ENCODE data around the gene EFR3B.
"Not testable (repeated sequence)": the region's sequence is repeated elsewhere in the genome, so short reads cannot be mapped to it uniquely, and the experiment has no call there.

EFR3B gene

DNA sequence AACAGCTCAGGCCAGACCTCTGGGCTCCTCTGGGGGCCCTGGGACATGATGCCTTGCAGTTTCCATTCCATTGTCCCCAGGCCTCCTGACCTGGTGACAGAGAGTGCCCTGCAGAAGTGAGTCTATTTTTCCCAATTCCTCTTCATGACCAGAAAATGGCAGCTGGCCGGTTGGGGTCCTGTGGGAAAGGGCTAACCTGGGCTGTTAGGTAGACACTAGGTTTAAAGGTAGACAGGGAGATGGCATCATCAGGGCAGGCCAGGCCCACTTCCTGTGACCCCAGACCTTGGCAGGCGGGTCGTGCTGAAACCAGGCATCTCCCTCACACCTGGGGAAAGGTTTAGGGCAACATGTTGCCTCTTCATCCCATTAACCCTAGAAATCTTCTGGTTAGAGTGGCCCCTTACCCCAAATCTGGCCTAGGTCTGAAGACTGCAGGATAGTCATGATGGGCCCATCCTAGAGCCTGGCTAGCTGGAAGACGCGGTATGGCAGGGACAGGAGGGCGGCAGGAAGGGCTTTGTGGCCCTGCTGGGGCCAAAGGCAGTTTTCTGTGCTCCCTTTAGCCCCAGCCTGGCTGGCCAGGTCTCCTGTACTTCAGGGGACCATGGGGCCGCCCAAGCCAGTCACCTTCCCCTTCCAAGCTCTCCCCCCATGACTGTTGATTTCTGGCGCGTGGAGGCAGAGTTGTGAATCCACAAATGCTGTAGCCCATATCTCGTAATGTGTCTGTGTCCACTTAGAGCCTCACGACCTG is 116.4 kb downstream of the EFR3B start:
- DNase-seq: no peak

DNA sequence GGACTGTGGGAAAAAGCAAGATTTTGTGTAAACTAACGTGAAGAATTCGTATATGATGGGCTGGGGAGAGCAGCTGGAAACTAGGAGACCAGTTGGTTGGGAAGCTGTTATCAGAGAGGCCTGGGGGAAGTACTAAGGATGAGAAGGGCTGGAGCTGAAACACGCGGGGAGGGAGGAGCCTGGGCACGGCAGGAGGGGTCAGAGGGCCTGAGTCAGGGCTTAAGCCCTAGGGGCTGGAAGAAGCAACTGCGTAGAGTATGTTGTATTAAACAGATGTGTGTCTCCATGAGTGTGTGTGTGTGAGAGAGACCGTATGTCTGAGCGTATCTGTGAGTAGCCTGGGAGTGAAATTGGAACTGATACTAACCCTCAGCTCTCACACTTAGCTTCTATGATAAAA is 118.1 kb downstream of the EFR3B start:
- DNase-seq: no peak

DNA sequence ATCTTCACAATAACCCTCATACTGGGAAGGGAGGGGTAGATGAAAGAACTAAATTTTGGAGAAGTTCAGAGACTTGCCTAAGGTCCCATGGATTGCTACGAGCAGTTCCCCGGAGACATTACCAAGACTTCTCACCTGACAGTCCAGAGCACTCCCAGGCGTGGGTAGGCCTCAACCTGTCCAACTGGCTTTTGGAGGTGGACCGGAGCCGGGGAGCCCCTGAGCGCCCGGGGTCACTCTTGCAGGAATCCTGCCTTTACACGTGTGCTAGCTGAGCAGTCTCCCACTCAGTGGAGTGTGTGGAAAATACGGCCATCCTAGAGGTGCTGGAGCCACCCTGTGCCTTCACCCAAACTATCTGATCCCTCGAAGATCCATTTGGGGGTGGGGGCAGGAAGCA is 118.5 kb downstream of the EFR3B start:
- DNase-seq: no peak

DNA sequence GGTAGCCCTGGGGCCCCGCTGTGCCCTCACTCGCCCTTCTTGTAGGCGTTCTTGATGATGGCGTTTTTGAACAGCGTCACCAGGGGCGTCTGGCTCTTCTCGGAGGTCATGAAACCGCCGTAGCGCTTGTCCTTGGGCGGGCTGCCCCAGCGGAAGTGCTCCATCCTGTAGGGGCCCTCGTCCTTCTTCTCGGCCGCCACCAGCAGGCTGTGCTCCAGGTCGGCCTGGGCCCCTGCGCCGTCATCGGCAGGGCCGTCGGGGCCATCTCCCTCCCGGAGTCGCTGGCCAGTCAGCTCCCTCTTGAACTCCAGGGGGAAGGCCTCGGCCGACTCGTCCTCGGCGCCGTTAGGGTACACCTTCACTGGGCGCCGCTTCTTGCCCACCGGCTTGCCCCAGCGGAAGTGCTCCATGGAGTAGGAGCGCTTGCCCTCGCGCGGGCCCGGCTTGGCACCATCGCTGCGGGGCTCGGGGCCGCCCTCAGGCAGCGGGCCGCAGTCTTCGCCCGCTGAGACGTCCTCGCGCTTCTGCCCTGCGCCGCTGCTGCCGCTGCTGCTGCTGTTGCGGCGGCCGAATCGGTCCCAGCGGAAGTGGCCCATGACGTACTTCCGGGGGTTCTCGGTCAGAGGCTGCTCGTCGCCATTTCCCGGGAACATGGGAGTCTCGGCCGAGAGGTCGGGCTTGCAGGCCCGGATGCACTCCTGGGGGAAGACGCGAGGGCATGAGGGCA is 119.3 kb downstream of the EFR3B start:
- no peak for DNase-seq

DNA sequence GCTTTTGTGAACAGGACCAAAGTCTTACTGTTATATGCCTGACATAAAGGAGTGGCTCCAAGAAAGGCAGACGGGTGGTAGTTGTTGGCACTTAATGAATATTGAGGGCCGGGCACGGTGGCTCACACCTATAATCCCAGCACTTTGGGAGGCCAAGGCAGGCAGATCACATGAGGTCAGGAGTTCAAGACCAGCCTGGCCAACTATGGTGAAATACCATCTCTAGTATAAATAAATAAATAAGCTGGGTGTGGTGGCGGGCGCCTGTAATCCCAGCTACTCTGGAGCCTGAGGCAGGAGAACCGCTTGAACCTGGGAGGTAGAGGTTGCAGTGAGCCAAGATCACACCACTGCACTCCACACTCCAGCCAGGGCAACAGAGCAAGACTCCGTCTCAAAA is 120.2 kb downstream of the EFR3B start:
- not testable (repeated sequence) for DNase-seq

DNA sequence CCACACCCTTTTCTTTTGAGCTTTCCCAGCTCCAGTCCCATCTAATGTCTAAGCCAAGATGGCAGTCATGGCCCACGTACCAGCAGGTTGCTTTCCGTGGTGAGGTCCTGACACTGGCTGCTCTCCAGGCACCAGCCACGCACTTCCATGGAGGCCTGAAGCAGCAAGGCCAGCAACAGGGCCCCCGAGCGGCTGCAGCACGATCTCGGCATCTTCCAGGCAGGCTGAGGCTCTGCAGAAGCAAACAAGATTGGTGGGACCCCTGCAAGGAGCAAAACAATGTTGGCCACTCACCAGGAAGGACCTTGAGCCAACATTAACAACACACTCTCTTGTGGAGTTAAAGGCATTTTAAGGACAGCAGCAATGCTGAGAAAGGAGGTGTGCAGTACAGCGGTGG is 122.7 kb downstream of the EFR3B start:
- no peak for DNase-seq

DNA sequence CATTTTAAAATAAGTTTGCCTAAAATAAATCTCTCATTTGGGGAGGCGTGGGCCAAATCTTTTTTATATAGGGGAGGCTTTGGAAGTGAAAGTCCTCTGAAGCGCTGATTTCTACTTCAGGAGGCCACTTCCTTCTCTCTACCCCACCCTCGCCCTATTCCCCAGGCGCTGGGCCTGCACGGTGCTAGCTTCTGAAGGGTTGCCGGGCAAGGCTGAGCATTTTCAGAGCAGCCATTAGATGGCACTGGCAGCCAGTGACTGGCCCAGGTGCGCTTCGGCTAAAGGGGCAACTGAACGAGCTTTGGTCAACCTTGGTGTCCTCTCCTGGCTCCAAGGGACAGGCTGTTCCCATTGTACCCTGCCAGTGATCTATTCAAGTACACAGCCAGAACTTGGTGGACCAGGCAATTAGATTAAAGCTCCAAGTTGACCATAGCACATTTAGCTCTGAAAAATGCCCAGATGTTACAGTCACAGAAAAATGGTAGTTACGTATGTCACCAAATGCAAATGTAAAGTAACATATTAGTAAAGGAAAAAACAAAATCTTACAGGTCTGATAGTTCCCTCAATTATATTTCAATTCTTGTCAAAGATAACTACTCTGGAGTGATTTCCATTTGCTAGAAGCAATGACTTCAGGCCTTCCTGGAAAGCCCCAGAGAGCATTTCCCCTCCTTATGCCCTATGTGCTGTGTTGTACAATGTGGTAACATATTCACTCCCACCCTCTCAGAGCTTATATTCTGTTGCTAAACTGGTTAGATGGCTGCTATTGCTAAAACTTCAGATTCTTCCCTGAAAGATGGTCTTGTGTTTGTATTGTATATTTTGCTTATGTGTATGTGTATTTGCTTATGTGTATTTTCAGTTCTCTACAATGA is 124.4 kb downstream of the EFR3B start:
- DNase-seq: peak; percentile 75 to 79

DNA sequence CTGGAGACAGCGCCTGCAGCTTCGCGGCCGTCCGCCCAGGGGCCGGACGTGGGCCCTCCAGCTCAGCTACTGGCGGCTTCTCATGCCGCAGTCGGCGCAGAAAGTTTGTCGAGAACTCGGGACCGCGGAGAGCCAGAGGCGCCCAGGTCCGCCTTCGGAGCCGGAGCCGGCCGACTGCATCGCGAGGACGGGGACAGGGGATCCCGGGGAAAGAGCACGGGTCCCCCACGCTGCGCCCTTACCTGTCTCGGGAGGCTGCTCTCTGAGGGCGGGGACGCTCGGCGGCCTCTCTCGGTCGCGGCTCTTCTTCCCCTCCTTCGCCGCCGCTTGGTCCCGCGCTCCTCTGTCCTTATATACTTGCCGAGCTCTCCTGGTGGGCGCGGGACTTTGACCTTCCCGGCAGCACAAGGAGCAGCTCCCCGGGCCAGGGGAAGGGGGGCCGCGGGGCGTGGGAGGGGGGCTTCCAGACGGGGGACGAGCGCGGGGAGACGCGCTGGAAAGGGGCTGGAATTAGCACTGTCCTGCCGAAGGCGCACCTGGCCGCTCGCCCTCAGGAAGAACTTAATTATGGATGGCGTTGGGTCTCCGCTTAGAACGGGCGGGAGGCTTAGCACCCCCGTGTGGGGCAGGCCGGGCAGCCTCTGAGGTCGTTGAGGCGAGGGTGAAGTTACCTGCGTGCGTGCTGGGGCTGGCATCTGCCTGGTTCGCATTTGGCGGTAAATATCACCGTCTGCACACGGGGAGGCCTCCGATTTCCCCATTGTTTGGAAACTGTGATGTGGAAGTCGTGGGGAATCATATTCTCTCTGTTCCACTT is 126.6 kb downstream of the EFR3B start, which contains the start of gene POMC:
TSS of gene POMC (minus strand) at position 325 of the 817 bp plus-strand sequence. CDS start 3,808 bp downstream, outside the sequence.
- no peak for DNase-seq

DNA sequence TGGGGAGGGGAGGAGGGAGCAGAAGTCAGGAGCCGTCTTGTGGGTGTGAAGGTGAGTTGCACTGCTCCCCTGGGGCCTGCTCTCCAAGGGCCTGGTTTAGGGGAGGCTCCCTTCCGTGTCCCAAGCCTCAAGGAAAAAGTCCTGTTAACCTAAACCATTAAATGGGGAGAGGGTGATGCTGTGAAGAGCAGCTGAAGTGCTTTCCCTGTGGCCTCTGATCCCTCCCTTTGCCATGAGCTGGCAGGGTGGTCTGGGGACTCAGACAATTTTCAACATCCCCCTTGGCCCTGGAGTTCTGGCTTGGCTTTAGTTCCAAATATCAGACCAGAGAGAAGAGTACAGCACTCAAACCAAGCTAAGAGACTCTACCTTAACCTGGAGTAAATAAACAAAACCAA is 127.2 kb downstream of the EFR3B start:
- DNase-seq: no peak

DNA sequence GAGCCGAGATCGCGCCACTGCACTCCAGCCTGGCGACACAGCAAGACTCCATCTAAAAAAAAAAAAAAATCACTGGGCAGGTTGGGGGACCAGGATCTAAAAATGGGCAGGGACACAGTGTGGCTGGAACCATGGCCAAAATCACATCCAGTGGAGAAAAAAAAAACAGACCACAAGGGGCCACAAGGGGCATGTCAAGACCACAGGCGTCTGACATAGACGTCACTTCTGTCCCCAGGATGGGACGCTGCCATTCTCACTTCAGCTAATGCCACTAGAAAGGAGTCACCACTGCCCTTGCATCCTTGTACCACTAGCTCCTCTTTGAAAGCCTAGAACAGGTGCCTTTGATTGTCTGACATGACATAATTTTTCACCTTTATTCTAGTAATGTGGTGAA is 129.0 kb downstream of the EFR3B start:
- DNase-seq: no peak

DNA sequence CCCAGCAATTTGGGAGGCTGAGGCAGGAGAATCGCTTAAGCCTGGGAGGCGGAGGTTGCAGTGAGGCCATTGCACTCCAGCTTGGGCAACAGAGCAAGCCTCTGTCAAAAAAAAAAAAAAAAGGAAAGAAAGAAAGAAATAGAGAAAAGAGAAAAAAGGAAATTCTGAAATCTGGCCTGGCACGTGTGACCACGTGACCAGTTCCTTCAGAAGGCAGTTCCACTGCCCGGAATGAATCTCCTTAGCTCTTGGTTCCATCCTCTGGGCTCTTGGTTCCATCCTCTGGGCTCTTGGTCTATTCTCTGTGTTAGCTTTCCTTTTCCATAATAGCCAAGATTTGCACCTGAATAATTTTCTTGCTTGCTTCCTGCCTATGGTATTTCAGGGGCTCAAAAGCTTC is 131.8 kb downstream of the EFR3B start:
- no peak for DNase-seq

DNA sequence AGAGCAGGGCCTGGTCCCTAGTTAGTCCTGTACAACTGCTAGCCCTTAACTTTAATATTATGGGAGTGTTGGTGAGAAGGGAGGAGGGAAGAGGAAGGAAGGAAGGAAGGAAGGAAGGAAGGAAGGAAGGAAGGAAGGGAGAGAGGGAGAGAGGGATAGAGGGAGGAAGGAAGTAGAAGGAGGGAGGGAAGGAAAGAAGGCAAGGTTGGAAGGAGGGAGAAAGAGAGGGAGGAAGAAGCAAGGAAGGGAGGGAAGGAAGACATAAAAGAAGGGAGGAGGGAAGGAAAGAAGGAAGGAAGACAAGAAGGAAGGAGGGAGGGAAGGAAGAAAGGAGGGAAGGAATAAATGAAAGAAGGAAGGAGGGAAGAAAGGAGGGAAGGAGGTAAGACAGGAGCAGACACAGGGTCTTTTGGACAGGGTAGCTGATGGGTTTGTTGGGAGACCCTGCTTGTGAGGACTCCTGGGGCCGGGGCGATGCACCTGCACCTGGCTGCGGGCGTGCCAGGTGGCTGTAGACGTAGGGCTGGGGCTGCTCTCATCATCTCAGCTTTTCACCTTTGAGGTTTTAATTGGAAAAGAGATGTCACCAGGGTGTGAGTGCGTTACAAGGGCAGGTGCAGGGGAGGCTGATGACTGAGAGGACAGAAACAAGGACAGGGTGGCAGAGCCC is 132.5 kb downstream of the EFR3B start:
- DNase-seq: no peak

DNA sequence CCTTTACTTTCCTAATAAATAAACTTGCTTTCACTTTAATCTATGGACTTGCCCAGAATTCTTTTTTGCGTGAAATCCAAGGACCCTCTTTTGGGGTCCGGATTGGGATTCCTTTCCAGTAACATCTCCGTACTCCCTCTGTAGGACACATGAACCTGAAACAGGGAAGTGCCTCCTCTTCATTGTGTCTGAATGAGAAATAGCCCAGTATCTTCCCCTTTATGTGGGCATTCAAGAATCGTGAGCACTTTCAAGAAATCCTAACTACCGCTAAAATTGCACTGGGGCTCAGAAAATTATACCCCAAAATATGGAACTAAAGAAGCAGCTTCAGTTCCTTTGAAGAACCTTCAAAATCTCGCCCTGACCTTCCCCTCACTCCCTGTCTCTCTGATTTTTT is 134.3 kb downstream of the EFR3B start:
- no peak for DNase-seq

DNA sequence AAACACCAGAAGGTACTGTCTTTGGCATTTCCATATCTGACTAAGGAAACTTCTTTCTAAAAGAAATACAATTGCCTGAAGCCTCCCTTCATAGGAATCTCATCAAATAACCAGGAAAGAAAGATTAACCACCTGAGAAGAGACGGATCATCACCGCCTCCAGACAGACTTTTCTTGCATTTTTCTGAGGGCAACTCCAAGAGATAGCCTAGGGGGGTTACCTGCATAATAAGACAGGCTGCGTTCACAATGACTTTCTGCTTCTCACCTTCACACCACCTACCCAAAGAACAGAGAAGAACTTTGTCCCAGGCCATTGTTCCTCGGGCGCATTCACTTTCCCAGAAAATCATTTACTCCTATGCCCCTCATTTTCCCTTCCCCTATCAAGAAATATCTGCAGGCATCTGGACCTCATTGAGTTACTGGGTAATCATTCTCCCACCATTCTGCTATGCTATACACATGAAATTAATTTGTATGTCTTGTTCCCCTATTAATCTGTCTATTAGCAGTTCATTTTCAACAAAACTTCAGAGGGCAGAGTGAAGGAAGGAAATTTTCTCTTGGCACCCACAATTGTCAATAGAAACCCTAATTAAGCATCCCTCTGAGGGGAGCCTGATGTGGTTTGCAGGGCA is 134.8 kb downstream of the EFR3B start:
- DNase-seq: no peak

DNA sequence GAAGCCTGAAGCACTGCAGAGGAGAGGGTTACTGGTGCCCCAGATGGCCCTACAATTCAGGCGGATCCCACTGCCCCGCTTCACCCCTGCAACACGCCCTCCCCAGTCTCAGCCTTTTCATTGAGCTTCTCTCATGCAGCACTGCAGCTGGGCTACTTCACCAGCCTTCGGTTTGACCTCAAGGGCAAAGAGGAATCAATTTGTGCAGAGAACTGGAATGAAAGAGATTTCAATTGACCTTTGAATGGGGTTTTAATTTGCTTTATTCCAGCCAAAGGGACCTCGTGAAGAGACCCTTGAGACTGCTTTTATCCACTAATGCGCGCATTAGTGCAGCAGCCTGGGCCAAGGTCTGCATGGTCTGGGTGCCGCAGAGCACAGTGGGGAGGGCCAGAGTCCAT is 135.3 kb downstream of the EFR3B start:
- no peak for DNase-seq

DNA sequence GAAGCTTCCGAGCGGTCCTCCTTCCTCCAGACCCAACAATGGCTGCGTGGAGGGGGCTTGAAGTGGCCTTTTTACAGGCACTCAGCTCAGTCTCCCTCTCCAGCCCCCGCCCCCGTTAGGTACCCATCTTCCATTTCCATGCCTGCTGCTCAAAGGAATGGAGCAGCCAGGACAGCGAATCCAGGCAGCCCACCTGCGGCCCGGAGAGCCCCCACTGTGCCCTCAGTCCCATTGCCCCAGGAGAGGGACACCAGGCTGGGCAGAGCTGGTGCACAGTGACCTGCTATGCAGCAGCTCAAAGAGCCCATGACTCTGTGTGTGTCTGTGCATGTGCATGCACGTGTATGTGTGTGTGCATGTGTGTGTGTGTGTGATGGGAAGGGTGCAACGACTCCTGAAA is 137.1 kb downstream of the EFR3B start:
- no peak for DNase-seq

DNA sequence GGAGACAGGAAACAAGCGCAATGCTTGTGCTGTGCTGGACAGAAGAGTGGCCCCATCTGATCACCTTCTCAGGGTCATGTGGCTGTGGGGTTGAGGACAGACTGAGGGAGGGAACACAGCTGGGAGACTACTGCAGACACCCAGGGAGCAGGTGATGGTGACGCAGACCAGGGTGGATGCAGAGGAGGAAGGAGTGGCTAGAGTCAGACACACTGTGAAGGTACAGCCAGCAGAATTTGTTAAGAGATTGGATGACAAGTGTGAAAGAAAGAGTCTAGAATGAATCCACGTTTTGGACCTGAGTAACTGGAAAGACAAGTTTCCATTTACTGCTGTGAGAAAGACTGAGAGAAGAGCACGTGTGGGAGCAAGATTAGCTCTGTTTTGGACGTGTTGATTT is 142.4 kb downstream of the EFR3B start:
- DNase-seq: peak; percentile 36 to 52

DNA sequence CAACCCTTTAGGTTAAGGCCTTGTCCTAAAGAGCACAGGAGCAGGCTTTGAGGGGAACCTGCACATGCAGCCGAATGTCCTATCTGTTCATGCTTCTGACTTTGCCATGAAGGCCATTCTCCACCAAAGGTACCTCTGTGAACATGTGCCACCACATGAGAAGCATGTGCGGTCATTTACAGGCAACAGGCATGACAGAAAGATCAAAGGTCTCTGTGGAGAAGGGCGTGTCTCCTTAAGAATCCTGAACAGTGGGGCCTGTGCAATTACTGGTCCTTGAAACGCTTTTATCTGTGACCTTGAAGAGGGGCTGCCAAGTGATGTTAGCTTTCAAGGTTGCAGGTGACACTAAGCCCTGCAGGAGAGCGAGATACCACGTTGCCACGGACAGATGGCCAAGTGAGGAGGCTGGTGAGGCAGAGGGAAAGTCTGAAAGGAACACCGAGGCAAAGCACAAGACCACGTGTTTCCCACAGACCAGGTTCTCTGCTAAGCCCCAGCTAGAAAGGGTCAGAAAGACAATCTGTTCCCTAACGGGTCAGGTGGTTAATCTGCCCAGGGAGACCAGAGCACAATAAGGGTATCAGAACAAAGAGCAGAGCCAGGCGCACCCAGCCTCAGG is 146.0 kb downstream of the EFR3B start:
- DNase-seq: no peak

DNA sequence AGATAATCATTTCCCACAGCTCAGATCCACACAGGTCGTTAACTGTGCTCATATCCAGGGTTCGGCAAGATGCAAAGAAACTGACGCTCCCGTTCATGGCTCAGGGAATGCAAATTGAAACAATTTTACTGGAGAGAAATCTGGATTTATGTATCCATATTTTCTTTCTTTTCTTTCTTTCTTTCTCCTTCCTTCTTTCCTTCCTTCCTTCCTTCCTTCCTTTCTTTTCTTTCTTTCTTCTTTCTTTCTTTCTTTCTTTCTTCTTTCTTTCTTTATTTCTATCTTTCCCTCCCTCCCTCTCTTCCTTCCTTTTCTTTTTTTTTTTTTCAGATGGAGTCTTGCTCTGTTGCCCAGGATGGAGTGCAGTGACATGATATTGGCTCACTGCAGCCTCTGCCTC is 146.5 kb downstream of the EFR3B start:
- DNase-seq: no peak

DNA sequence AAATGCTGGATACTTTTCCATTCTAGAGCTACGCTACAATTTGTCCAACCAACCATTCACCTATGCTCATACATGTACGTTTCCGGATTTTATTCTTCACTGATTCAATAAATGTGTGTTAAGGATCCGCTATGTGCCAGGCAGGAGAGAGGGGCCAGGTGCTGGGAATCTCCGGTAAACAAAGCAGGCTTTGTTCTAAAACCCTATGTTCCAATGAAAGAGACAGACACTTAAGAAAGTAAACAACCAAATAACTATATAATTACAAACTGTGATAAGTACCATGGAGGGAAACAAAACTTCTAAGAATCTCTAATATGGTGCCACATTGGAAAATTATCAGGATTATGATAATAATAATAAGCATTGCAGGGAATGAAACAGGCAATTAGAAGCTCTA is 148.7 kb downstream of the EFR3B start:
- DNase-seq: peak; percentile 7 to 46

DNA sequence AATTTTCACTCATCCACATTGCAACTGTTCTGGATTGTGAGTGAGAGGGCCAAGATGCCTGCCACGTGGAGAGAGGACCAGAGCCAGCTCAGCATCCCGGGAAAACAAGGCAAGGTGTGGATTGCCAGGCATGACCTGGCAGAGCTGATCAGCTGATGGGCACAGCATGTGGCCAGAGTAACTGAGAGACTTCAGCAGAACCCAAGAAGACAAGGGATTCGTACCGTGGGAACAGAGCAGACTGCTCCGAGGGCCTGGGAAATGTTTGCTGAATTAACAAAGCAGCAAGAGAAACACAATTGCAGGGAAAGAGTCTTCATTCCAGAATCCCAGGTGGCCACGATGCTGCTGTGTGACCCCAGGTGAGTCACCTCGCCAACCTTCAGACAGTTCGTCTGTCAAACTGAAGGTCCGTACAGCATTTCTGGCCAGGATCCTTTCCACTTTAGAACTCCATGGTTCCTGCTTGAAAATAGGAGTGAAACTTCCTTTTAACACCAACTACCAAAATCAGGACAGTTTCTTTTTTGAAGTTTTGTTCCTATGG is 152.8 kb downstream of the EFR3B start:
- DNase-seq: no peak

Data from SHP77 (cell line).